WI38 (cell line): ENCODE results near the gene ZNF593OS.

ENCODE experiments used
- H3K4me3 ChIP-seq: 2 replicates; pipeline ENCODE4 v1.5.1; 2011; ENCODE audit warnings: low read depth, mild to moderate bottlenecking, control low read depth, low read length
- CTCF ChIP-seq: IDR thresholded peaks from 2 replicates; pipeline ENCODE4 v1.5.1; 2012; ENCODE audit warnings: low read depth, mild to moderate bottlenecking, control low read depth, low read length

Gene ZNF593OS

GRCh38 chr1:26124418-26125331 lies 47.0 kb downstream of the ZNF593OS start:
- no peak for TF ChIP-seq CTCF
- H3K4me3 ChIP-seq, result no peak overlapping the region

GRCh38 chr1:26122988-26123973 lies 48.4 kb downstream of the ZNF593OS start:
- no peak overlapping the region for H3K4me3 ChIP-seq
- TF ChIP-seq CTCF, result no peak

GRCh38 chr1:26121854-26122773 lies 49.5 kb downstream of the ZNF593OS start:
- no peak for TF ChIP-seq CTCF
- no peak overlapping the region for H3K4me3 ChIP-seq

- no peak for TF ChIP-seq CTCF
- H3K4me3 ChIP-seq, result no peak overlapping the region
These were observed 51.6 kb downstream of the ZNF593OS start for GRCh38 chr1:26119892-26120608.
